ENCODE results near the gene FGD2. TPM values are rescaled to one million over a fixed set of nuclear protein-coding genes. Genes with fewer than 3 reads are reported as not detected.

FGD2 gene
- total RNA-seq, 1 experiment from 2014 or later: 0.13 TPM

DNA sequence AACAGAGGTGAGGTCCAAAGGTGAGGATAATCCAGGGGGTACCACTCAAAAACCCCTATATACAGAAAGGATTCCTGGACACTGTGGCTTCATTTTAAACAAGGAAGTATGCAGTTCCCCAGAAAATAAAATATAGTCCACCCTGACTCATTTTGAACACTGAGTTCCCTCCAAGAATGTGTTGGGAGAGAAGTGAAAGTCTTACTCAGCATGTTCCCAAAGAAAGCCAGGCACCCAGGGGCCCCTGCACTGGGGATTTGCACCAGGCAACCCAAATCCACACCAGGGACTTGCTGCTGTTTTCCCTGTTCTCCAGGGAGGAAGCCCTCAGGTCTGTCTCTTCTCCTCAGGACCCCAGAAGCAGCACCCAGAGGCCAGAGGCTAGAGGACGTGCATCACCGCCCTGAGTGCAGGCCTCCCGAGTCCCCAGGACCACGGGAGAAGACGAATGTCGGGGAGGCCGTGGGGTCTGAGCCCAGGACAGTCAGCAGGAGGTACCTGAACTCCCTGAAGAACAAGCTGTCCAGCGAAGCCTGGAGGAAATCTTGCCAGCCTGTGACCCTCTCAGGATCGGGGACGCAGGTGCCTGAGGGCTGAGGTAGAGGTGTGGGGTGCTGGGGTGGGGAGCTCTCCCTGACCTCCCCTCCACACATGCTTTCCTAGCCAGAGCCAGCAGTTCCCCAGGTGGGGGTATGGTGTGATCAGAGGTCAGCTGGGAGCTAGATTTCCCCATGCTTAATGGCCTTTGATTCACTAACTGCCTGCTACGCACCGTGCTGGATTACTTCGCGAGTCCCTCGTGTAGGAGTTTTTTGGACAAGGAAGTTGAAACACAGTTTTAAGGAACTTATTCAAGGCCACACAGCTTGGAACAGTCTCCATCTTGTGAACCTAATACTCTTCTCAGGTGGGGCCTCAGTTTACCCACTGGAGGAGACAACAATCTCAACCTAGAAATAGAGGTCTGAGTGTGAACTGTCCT is 3.3 kb downstream of the FGD2 start:
- TF ChIP-seq, protein P1, sequence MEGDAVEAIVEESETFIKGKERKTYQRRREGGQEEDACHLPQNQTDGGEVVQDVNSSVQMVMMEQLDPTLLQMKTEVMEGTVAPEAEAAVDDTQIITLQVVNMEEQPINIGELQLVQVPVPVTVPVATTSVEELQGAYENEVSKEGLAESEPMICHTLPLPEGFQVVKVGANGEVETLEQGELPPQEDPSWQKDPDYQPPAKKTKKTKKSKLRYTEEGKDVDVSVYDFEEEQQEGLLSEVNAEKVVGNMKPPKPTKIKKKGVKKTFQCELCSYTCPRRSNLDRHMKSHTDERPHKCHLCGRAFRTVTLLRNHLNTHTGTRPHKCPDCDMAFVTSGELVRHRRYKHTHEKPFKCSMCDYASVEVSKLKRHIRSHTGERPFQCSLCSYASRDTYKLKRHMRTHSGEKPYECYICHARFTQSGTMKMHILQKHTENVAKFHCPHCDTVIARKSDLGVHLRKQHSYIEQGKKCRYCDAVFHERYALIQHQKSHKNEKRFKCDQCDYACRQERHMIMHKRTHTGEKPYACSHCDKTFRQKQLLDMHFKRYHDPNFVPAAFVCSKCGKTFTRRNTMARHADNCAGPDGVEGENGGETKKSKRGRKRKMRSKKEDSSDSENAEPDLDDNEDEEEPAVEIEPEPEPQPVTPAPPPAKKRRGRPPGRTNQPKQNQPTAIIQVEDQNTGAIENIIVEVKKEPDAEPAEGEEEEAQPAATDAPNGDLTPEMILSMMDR (conservative IDR thresholded peaks at IDR 0.05): no peak
- Histone ChIP-seq H2BK5ac (ENCODE audit: insufficient read length, low read length) (no peak overlapping the region), H3K27ac (ENCODE audit: insufficient read length, low read depth, low read length) (no peak overlapping the region), H3K23ac (ENCODE audit: insufficient read length, low read depth, low read length) (no peak overlapping the region), H3K4ac (ENCODE audit: low read depth, low read length) (no peak overlapping the region), H3K18ac (ENCODE audit: insufficient read length, low read depth, low read length) (no peak overlapping the region), H4K5ac (ENCODE audit: insufficient read length, low read depth, low read length) (no peak overlapping the region), H3K4me2 (ENCODE audit: insufficient read depth, insufficient read length, low read length) (no peak overlapping the region), H2BK15ac (ENCODE audit: low read depth, low read length) (no peak overlapping the region), H4K20me1 (ENCODE audit: control insufficient read depth, insufficient read depth, insufficient read length) (no peaks in the 10 kb centered on the region), H3K79me2 (ENCODE audit: insufficient read depth, low read length) (no peaks in the 10 kb centered on the region), H3T11ph (ENCODE audit: low read length) (no peak overlapping the region), H3K27me3 (ENCODE audit: insufficient read depth, low read length) (no peaks in the 10 kb centered on the region), H4K8ac (replicated peaks; ENCODE audit: insufficient read length, low read depth, low read length) (no peak overlapping the region), H4K91ac (ENCODE audit: insufficient read length, low read depth, low read length) (no peak overlapping the region), H3K56ac (ENCODE audit: insufficient read length, low read depth, low read length) (no peak overlapping the region), H3K23me2 (ENCODE audit: insufficient read length, low read depth, low read length, poor library complexity, severe bottlenecking) (no peaks in the 10 kb centered on the region), H2BK120ac (ENCODE audit: low read depth, low read length, poor library complexity, severe bottlenecking) (no peak overlapping the region), H2BK12ac (ENCODE audit: insufficient read length, low read depth, low read length) (no peak overlapping the region), H3K9ac (ENCODE audit: extremely low read depth, insufficient read length, low read length) (no peak overlapping the region), H3K79me1 (ENCODE audit: insufficient read depth, low read depth, low read length, poor library complexity, severe bottlenecking) (no peaks in the 10 kb centered on the region), H3K14ac (ENCODE audit: insufficient read depth, low read length) (no peak overlapping the region; the same call in 1 of the 2 replicates), H3K4me1 (ENCODE audit: insufficient read depth, low read length) (no peaks in the 10 kb centered on the region), H2AFZ (ENCODE audit: low read length) (no peak overlapping the region), H2BK20ac (ENCODE audit: low read depth, low read length, poor library complexity, severe bottlenecking) (no peak overlapping the region), H2AK5ac (ENCODE audit: insufficient read length, low read length) (no peak overlapping the region), H3K9me3 (ENCODE audit: control insufficient read depth, low read depth, low read length) (no peaks in the 10 kb centered on the region)
- Mint-ChIP-seq H3K27ac (no peak overlapping the region; a peak in 1 of 7 replicates), H3K4me3 (no peak overlapping the region), H3K27me3 (ENCODE audit: low read depth) (no peaks in the 10 kb centered on the region), H3K36me3 (ENCODE audit: insufficient read depth in 1 of 3, low read depth in 3 of 3) (no peaks in the 10 kb centered on the region), H3K4me1 (peaks cover 0 to 5% of the 10 kb centered on the region in 2 experiments; a peak in 1 of 4 replicates), H3K9me3 (peaks cover 0 to 4% of the 10 kb centered on the region in 2 experiments; a peak in 2 of 5 replicates)
- no CpG with 5 or more reads among the region's 15 CpGs for WGBS (ENCODE audit: extremely low coverage, insufficient read length, low lambda C conversion rate)
- DNase-seq: no peak
